ENCODE results near the gene NEK8. TPM values are rescaled to one million over a fixed set of nuclear protein-coding genes. Genes with fewer than 3 reads are reported as not detected.
"Not testable (repeated sequence)": the region's sequence is repeated elsewhere in the genome, so short reads cannot be mapped to it uniquely, and the experiment has no call there.

Gene NEK8
- total RNA-seq, 1 donor from 2014 or later = 29.7 TPM

DNA sequence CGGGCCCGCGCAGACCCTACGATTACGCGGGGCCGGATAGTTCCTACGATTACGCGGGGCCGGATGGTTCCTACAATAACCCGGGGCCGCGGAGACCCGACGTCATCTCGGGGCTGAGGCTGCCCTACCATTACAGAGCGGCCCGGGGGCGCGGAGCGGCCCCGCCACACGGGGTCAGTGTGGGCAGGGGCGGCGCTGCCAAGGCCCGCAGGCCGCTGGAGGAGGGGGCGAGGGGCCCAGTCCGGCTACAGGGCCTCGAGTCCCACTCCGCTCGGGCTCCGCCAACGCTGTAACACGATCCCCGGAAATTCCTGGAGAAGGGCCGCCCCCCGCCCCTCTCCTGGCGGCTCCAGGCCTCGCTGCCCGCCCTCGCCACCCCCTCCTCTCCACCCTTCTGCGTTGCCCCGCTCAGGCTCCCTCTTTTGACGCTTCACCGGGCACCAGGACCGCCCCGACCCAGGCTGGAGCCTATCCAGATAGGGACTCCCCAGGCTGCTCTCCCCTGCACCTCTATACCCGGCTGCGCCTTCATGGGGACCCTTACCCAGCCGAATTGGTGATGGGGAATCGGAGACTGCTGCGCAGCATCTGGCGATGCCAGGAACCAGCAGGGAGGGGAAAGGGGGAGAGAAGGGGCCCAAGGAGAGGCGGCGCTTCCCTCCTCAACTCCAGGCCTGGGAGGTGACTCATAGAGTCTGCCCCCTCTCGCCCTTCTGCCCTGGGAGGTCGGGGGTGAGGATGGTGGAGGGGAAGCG lies 10.8 kb upstream of the NEK8 start, which contains the start of gene RAB34:
RAB34 (minus strand) TSS at position 291 of the 755 bp plus-strand sequence. CDS start 602 bp downstream, outside the sequence.
- H3K27me3 Mint-ChIP-seq = no peaks in the 10 kb centered on the region
- intact Hi-C loops (cut with micrococcal nuclease) = loop anchor here (1.0 to 5.0 kb wide), 5 partner anchors 35 to 185 kb away; partner anchors contain the start of genes BLTP2, DHRS13 and SUPT6H
- H3K27ac Mint-ChIP-seq = peak within 1 kb of the TSS; percentile 85
- peaks cover 36% of the 10 kb centered on the region for H3K36me3 Mint-ChIP-seq (ENCODE audit: low read depth)
- TF ChIP-seq, protein P1, sequence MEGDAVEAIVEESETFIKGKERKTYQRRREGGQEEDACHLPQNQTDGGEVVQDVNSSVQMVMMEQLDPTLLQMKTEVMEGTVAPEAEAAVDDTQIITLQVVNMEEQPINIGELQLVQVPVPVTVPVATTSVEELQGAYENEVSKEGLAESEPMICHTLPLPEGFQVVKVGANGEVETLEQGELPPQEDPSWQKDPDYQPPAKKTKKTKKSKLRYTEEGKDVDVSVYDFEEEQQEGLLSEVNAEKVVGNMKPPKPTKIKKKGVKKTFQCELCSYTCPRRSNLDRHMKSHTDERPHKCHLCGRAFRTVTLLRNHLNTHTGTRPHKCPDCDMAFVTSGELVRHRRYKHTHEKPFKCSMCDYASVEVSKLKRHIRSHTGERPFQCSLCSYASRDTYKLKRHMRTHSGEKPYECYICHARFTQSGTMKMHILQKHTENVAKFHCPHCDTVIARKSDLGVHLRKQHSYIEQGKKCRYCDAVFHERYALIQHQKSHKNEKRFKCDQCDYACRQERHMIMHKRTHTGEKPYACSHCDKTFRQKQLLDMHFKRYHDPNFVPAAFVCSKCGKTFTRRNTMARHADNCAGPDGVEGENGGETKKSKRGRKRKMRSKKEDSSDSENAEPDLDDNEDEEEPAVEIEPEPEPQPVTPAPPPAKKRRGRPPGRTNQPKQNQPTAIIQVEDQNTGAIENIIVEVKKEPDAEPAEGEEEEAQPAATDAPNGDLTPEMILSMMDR (IDR thresholded peaks at IDR 0.05) = no peak
- H3K4me1 Mint-ChIP-seq = peaks cover 49% of the 10 kb centered on the region
- ATAC-seq (ENCODE audit: low read depth) = peak; percentile 14
- no peaks in the 10 kb centered on the region for H3K9me3 Mint-ChIP-seq
- DNase-seq = peak; percentile 46
- POLR2A ChIA-PET = interaction anchor here (0.9 to 18.0 kb wide), 3 partner anchors 30 to 73 kb away, joined by 7 to 2384 read pairs (median 23); partner anchors contain the start of genes BLTP2 and TRAF4
- CTCF ChIA-PET = no interaction called here
- H3K4me3 Mint-ChIP-seq = peak within 1 kb of the TSS; percentile 79

DNA sequence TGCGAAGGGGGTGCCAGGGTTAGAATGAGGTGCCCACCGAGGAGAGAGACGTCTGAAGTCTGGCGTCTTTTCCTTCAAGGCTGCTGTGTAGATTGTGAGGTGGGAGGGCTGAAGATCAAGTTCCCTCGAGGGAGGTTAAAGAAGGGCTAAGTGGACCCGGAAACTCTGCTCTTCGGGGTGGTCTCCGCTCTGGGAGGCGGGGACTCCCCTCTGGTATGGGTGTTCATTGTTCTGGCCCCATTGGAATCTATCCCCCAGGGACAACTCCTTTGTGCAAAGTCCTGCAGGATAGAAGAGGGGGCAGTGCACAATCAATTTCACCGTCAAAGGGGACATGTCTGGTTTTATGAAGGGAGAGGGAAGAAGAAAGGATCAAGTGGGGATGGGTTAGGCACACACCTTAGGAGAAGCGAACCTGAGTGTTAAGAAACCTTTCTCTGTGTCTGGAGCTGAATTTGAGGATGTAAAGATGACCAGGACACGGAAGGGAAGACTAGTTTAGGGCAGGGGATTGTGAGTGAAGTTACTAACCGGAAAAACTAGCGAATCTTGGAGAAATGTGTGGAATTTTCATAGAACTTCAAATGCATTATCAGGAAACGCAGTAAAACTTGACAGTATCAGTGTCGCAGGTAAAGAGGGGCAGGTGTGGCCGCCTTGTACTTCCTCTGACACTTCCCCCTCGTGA lies 10.1 kb upstream of the NEK8 start:
- POLR2A ChIA-PET = interaction anchor here (0.6 to 18.0 kb wide), 9 partner anchors 10 to 383 kb away, joined by 3 to 2384 read pairs (median 15); partner anchors contain the start of genes ALDOC, BLTP2, IFT20 and NEK8
- Mint-ChIP-seq H3K4me3 (peak overlapping the region; percentile 79), H3K36me3 (ENCODE audit: low read depth) (peaks cover 43% of the 10 kb centered on the region), H3K27ac (peak overlapping the region; percentile 85), H3K27me3 (no peaks in the 10 kb centered on the region), H3K9me3 (no peaks in the 10 kb centered on the region), H3K4me1 (peaks cover 54% of the 10 kb centered on the region)
- no peak for DNase-seq
- TF ChIP-seq, protein P1 (IDR thresholded peaks at IDR 0.05) = no peak
- CTCF ChIA-PET = interaction anchor here (1.5 to 3.1 kb wide), 3 partner anchors 32 to 235 kb away, joined by 6 to 18 read pairs (median 12); no protein-coding TSS in a partner anchor
- ATAC-seq (ENCODE audit: low read depth) = no peak
- intact Hi-C loops (cut with micrococcal nuclease) = loop anchor here (1.0 to 5.0 kb wide), 7 partner anchors 7 to 234 kb away; partner anchors contain the start of genes BLTP2, DHRS13 and PROCA1

DNA sequence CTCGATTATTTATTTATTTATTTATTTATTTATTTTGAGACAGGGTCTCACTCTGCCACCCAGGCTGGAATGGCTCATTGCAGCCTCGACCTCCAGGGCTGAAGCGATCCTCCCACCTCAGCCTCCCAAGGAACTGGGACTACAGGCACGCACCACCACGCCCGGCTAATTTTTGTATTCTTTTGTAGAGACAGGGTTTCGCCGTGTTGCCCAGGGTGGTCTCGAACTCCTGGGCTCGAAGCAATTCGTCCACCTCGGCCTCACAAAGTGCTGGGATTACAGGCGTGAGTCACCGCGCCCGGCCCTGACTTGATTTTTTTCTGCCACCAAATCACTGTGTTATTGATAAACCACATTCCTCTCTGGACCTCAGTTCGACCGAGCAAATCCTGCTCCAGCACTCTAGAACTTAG lies 9.6 kb upstream of the NEK8 start:
- Mint-ChIP-seq H3K4me1 (peaks cover 59% of the 10 kb centered on the region), H3K27me3 (no peaks in the 10 kb centered on the region), H3K27ac (peak overlapping the region; percentile 98), H3K4me3 (peak overlapping the region; percentile 98), H3K36me3 (ENCODE audit: low read depth) (peaks cover 48% of the 10 kb centered on the region), H3K9me3 (no peaks in the 10 kb centered on the region)
- POLR2A ChIA-PET = interaction anchor here (0.6 to 18.0 kb wide), 24 partner anchors 8 to 384 kb away, joined by 3 to 2384 read pairs (median 8); partner anchors contain the start of genes ALDOC, BLTP2, ERAL1 and FAM222B
- CTCF ChIA-PET = interaction anchor here (0.7 to 3.1 kb wide), 12 partner anchors 8 to 234 kb away, joined by 3 to 18 read pairs (median 5); partner anchors contain the start of genes DHRS13, FAM222B, NEK8 and PHF12
- ATAC-seq (ENCODE audit: low read depth) (no peak), DNase-seq (no peak)
- TF ChIP-seq, protein P1 (IDR thresholded peaks at IDR 0.05) = no peak
- intact Hi-C loops (cut with micrococcal nuclease) = loop anchor here (1.0 to 5.0 kb wide), 7 partner anchors 8 to 233 kb away; partner anchors contain the start of genes BLTP2, DHRS13 and PROCA1

DNA sequence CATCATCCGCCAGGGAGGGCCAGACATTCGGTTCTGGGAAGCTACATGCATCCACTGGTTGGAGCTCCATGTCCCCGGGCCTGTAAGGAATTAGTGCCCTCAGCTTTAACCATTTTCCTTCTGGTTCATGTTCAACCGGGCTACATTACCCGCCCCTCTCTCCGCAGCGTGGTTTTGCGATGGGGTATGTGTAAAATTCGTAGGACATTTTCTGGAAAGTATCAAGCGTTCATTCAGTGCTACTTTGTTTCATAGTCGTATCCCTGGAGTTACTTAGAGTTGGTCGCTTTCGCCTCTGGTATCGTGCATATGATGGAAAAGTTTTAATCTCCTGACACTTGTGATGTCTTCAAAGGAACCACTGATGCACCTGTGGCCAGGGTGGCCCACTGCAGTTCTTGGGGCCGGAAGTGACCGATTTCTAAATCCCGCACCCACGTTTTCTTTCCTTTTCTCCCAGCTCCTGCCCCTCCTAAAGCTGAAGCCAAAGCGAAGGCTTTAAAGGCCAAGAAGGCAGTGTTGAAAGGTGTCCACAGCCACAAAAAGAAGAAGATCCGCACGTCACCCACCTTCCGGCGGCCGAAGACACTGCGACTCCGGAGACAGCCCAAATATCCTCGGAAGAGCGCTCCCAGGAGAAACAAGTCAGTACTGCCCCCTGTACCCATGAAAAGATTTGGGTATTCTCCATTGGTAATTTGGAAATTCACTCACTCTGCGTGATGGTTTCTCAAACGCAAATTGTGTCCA lies 8.2 kb upstream of the NEK8 start:
- Mint-ChIP-seq H3K9me3 (no peaks in the 10 kb centered on the region), H3K27ac (peak overlapping the region; percentile 98), H3K27me3 (no peaks in the 10 kb centered on the region), H3K36me3 (ENCODE audit: low read depth) (peaks cover 57% of the 10 kb centered on the region), H3K4me1 (peaks cover 73% of the 10 kb centered on the region), H3K4me3 (peak overlapping the region; percentile 98)
- TF ChIP-seq, protein P1 (IDR thresholded peaks at IDR 0.05) = no peak
- ChIA-PET POLR2A (interaction anchor here (0.7 to 18.0 kb wide), 25 partner anchors 8 to 232 kb away, joined by 3 to 2384 read pairs (median 9); partner anchors contain the start of genes BLTP2, FAM222B, FLOT2 and NEK8), CTCF (interaction anchor here (1.1 to 3.1 kb wide), 8 partner anchors 9 to 233 kb away, joined by 4 to 18 read pairs (median 6); partner anchors contain the start of genes PHF12 and PROCA1)
- ATAC-seq (ENCODE audit: low read depth) (no peak), DNase-seq (no peak)
- intact Hi-C loops (cut with micrococcal nuclease) = no loop called here

DNA sequence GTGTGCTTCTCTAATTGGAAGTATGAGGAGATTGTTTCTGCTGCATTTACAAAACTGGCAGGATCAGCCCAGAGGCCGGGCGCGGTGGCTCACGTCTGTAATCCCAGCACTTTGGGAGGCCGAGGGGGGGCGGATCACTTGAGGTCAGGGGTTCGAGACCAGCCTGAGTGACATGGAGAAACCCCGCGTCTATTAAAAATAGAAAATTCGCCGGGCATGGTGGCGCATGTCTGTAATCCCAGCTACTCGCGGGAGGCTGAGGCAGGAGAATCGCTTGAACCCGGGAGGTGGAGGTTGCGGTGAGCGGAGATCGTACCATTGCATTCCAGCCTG lies 7.6 kb upstream of the NEK8 start:
- H3K9me3 Mint-ChIP-seq; H3K27me3 Mint-ChIP-seq; ATAC-seq (ENCODE audit: low read depth); DNase-seq; intact Hi-C loops (cut with micrococcal nuclease): not testable (repeated sequence)
- Mint-ChIP-seq H3K4me1 (peaks cover 77% of the 10 kb centered on the region), H3K27ac (peak overlapping the region; percentile 98), H3K4me3 (peak overlapping the region; percentile 98), H3K36me3 (ENCODE audit: low read depth) (peaks cover 61% of the 10 kb centered on the region)
- ChIA-PET POLR2A (interaction anchor here (0.7 to 18.0 kb wide), 9 partner anchors 7 to 228 kb away, joined by 4 to 2384 read pairs (median 21); partner anchors contain the start of genes FLOT2, NEK8, PROCA1 and TRAF4), CTCF (interaction anchor here (1.7 to 3.1 kb wide), 2 partner anchors 25 to 30 kb away, joined by 5 to 18 read pairs; no protein-coding TSS in a partner anchor)
